Measurements from ENCODE around the gene NUDT9. TPM values are rescaled to one million over a fixed set of nuclear protein-coding genes. Genes with fewer than 3 reads are reported as not detected.
"Not testable (repeated sequence)": the region's sequence is repeated elsewhere in the genome, so short reads cannot be mapped to it uniquely, and the experiment has no call there.

NUDT9 gene
- total RNA-seq, 2 donors from 2014 or later: 10.2 to 12.6 TPM

DNA sequence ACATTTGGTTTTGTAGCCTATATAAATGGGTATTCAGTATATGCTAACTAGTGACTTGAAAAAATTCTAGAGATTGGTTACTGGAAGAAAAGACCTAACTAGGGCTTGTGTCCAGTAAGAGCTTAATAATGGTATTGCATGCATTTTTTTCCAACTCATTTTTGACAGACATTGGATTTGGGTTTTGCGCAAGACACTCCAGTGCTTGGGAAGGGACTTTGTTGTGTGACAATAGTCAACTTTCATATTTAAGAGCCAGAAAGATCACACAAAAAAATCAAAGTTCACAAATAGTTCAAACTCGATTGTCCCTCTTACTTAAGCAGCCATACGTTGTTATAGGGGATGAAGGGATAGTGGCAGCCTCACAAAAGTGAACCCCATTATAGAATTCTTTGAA lies 30.2 kb upstream of the NUDT9 start:
- H3K36me3 Mint-ChIP-seq (ENCODE audit: insufficient read depth in 2 of 2): peaks cover 0 to 3% of the 10 kb centered on the region in 2 donors
- H3K9me3 Mint-ChIP-seq: no peaks in the 10 kb centered on the region
- no peak for ATAC-seq (replicated peaks in 1 of 2)
- H3K4me1 Mint-ChIP-seq (ENCODE audit: low read depth): peaks cover 32% of the 10 kb centered on the region
- DNase-seq: no peak
- no peak overlapping the region for H3K4me3 Mint-ChIP-seq
- no peaks in the 10 kb centered on the region for H3K27me3 Mint-ChIP-seq (ENCODE audit: low read depth)
- no peak overlapping the region for H3K27ac Mint-ChIP-seq

DNA sequence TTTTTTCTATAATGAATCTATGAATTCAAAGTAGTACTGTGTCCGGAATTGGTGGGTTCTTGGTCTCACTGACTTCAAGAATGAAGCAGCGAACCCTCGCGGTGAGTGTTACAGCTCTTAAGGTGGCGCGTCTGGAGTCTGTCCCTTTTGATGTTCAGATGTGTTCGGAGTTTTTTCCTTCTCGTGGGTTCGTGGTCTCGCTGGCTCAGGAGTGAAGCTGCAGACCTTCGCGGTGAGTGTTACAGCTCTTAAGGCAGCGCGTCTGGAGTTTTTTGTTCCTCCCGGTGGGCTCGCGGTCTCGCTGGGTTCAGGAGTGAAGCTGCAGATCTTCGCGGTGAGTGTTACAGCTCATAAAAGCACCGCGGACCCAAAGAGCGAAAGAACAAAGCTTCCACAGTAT lies 27.3 kb upstream of the NUDT9 start:
- not testable (repeated sequence) for ATAC-seq (replicated peaks in 1 of 2); H3K4me1 Mint-ChIP-seq (ENCODE audit: low read depth); H3K27me3 Mint-ChIP-seq (ENCODE audit: low read depth); H3K27ac Mint-ChIP-seq; H3K36me3 Mint-ChIP-seq (ENCODE audit: insufficient read depth in 2 of 2); H3K9me3 Mint-ChIP-seq
- H3K4me3 Mint-ChIP-seq: peak overlapping the region; percentile 21 to 55
- DNase-seq: peak in 1 of 2 donors; percentile 12

DNA sequence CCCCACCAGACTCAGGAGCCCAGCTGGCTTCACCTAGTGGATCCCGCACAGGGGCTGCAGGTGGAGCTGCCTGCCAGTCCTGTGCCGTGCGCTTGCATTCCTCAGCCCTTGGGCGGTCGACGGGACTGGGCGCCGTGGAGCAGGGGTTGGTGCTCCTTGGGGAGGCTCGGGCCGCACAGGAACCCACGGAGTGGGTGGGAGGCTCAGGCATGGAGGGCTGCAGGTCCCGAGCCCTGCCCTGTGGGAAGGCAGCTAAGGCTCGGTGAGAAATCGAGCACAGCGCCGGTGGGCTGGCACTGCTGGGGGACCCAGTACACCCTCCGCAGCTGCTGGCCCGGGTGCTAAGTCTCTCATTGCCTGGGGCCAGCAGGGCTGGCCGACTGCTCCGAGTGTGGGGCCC lies 26.5 kb upstream of the NUDT9 start:
- not testable (repeated sequence) for ATAC-seq (replicated peaks in 1 of 2); H3K27me3 Mint-ChIP-seq (ENCODE audit: low read depth); H3K36me3 Mint-ChIP-seq (ENCODE audit: insufficient read depth in 2 of 2); H3K27ac Mint-ChIP-seq; DNase-seq; H3K9me3 Mint-ChIP-seq; H3K4me1 Mint-ChIP-seq (ENCODE audit: low read depth); H3K4me3 Mint-ChIP-seq

DNA sequence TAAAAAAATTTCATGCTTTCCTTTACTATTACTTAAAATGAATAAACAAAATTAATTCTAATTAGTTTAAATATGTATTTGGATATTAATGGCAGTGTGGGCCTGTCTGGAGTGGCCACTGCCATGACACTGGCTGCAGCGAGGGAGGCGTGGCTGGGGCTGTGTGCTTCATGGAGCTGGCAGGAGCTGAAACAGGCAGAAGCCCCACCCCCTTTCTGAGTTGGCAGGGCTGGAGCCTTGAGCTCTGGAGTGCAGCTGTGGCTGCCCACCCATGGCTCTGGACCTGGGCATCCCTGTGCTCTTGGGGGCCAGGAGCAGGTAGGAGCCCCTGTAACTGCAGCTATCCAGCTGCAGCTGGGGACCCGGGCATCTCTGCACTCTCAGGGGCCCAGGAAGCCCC lies 23.2 kb upstream of the NUDT9 start:
- Mint-ChIP-seq H3K36me3 (ENCODE audit: insufficient read depth in 2 of 2) (no peaks in the 10 kb centered on the region), H3K4me3 (no peak overlapping the region), H3K27me3 (ENCODE audit: low read depth) (no peaks in the 10 kb centered on the region), H3K4me1 (ENCODE audit: low read depth) (no peaks in the 10 kb centered on the region), H3K9me3 (no peaks in the 10 kb centered on the region), H3K27ac (no peak overlapping the region)
- no peak for DNase-seq
- no peak for ATAC-seq (replicated peaks in 1 of 2)

DNA sequence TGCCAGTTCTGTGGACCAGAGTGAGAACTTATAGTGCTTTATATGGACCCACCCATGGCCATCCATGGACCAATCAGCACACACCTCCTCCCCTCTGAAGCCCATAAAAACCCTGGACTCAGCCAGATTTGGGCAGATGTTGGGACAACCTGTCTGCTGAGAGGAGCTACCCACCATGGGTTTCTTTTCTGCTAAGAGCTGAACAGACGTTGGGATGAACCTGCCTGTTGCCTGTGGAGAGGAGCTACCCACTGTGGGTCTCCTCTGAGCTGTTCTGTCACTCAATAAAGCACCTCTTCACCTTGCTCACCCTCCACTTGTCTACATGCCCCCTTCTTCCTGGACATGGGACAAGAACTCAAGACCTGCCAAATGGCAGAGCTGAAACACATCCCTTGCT lies 22.4 kb upstream of the NUDT9 start:
- Mint-ChIP-seq H3K4me3 (no peak overlapping the region), H3K27me3 (ENCODE audit: low read depth) (no peaks in the 10 kb centered on the region), H3K27ac (no peak overlapping the region), H3K36me3 (ENCODE audit: insufficient read depth in 2 of 2) (no peaks in the 10 kb centered on the region), H3K9me3 (no peaks in the 10 kb centered on the region), H3K4me1 (ENCODE audit: low read depth) (no peaks in the 10 kb centered on the region)
- no peak for DNase-seq
- ATAC-seq (replicated peaks in 1 of 2): no peak

DNA sequence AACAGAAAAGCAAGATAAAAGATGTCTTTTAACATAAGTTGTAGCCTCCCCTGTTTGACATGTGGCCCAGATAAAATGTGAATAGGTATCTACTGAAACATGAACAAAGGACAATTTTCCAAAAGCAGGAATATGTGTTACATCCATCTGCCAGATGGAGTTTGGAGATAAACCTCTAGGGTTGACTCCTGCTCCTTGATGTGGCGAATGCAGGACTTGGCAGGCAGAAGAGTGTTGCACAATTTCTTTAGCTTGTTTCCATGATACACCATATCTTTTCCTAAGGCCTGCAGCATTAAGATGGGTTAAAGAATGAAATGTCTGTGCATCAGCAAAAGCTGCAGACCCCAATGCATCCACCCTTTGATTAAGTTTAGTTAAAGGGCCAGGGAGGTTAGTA lies 18.6 kb upstream of the NUDT9 start:
- not testable (repeated sequence) for H3K36me3 Mint-ChIP-seq (ENCODE audit: insufficient read depth in 2 of 2); H3K9me3 Mint-ChIP-seq; H3K4me1 Mint-ChIP-seq (ENCODE audit: low read depth); H3K27me3 Mint-ChIP-seq (ENCODE audit: low read depth); H3K27ac Mint-ChIP-seq; DNase-seq; ATAC-seq (replicated peaks in 1 of 2); H3K4me3 Mint-ChIP-seq

DNA sequence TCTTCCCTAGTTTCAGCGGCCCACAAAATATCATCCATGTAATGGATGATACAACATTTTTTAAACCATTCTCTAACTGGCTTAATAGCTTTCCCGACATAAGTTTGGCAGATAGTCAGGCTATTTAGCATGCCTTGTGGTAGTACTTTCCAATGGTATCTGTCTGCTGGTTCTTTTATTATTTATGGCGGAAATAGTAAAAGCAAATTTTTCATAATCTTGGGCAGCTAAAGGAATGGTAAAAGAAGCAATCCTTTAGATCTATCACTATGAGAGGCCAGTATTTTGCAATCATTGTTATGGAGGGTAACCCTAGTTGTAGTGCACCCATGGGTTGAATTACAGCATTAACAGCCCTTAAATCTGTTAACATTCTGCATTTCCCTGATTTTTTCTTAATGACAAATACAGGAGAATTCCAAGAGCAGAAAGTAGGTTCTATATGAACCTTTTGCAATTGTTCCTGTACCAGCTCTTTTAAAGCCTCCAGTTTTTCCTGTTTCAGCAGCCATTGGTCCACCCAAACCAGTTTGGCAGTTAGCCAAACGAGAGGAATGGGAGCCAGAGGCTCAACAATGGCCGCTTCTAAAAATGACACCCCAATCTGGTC lies 17.1 kb upstream of the NUDT9 start:
- Mint-ChIP-seq H3K9me3 (no peaks in the 10 kb centered on the region), H3K36me3 (ENCODE audit: insufficient read depth in 2 of 2) (no peaks in the 10 kb centered on the region), H3K27me3 (ENCODE audit: low read depth) (peaks cover 8% of the 10 kb centered on the region), H3K4me3 (no peak overlapping the region), H3K4me1 (ENCODE audit: low read depth) (peaks cover 10% of the 10 kb centered on the region), H3K27ac (no peak overlapping the region)
- ATAC-seq (replicated peaks in 1 of 2) (no peak), DNase-seq (no peak)

DNA sequence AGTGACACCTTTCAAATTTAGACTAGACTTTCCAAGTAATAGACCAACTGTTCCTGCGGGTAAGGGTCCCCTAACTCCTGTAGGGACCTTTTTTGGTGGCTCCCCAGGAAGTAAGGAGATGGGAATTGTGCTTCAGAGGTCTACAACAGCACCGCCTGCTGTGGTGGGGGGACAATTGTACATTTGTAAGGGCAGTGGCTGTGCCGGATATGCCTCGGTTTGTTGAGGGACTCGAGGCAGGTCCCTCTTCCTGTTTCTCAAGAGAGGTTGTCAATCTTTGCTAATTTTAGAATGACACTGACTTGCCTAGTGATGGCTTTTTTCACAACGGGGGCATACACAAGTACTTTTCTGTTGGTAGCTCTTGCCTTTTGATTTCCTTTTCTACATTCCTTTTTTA lies 15.9 kb upstream of the NUDT9 start:
- Mint-ChIP-seq H3K9me3 (no peaks in the 10 kb centered on the region), H3K4me3 (peak overlapping the region; percentile 44 to 51), H3K27ac (no peak overlapping the region), H3K4me1 (ENCODE audit: low read depth) (peaks cover 10% of the 10 kb centered on the region), H3K27me3 (ENCODE audit: low read depth) (peaks cover 8% of the 10 kb centered on the region), H3K36me3 (ENCODE audit: insufficient read depth in 2 of 2) (no peaks in the 10 kb centered on the region)
- DNase-seq (no peak), ATAC-seq (replicated peaks in 1 of 2) (peak in 1 of 2 donors; percentile 15)

DNA sequence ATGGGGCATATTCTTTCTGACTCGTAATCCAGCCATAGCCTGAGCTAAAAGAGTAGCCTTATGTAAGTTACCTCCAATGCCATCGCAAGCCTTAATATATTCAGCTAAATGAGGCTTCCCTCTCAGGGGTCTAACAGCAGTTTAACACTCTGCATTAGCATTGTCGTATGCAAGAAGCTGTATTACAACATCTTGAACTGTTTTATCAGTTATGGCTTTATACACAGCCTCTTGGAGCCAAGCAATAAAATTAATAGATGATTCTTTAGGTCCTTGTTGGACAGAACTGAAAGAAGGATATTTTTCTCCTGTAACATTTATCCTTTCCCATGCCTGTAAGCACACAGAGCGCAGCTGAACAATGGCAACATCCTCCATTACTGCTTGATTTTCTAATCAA lies 15.5 kb upstream of the NUDT9 start:
- DNase-seq; H3K4me1 Mint-ChIP-seq (ENCODE audit: low read depth); ATAC-seq (replicated peaks in 1 of 2); H3K27ac Mint-ChIP-seq; H3K27me3 Mint-ChIP-seq (ENCODE audit: low read depth); H3K36me3 Mint-ChIP-seq (ENCODE audit: insufficient read depth in 2 of 2); H3K9me3 Mint-ChIP-seq: not testable (repeated sequence)
- peak overlapping the region; percentile 44 to 51 for H3K4me3 Mint-ChIP-seq

DNA sequence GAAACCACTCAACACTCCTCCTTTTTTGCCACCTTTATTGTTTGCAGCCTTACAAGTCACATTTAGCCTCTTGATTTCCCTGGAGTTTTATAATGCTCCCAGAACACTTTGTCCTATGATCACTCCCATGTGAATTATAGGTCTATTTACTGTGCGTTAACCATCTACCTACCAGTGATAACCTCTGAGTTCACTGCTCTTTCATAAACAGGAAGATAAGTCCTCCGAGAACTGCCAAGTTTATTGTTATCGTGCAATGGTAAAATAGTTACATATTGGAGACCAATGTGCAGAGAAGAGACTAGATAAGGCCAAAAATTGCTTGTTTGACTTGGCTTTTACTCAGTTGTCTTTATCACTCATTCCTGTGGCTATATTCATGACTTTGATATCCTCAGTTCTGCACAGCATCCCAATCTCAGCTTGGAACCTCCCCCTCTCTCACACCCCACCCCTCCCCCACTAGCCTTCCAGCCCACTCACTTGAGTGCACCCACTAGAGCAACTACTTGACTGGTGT lies 12.9 kb upstream of the NUDT9 start:
- Mint-ChIP-seq H3K4me3 (no peak overlapping the region), H3K36me3 (ENCODE audit: insufficient read depth in 2 of 2) (no peaks in the 10 kb centered on the region), H3K27ac (no peak overlapping the region), H3K4me1 (ENCODE audit: low read depth) (peaks cover 10% of the 10 kb centered on the region), H3K27me3 (ENCODE audit: low read depth) (peaks cover 13% of the 10 kb centered on the region), H3K9me3 (no peaks in the 10 kb centered on the region)
- no peak for ATAC-seq (replicated peaks in 1 of 2)
- no peak for DNase-seq

DNA sequence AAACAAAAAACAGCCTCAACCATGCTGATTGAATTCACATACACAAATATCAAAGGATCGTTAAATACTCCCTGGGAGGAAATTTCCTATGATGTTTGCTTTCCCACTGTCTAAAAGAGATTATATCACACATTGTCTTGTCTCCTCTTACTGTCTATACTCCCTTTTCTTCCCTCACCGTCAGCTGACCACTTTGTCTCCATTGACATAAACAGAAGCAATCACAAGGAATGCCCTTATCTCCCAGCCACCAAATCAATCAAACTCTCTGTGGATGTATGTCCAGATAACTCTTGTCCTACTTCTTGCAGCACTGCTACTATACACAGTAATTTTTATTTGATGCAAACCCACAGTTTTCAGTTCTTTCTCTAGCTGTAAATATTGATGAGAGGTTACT lies 12.2 kb upstream of the NUDT9 start:
- Mint-ChIP-seq H3K27me3 (ENCODE audit: low read depth) (peaks cover 13% of the 10 kb centered on the region), H3K36me3 (ENCODE audit: insufficient read depth in 2 of 2) (no peaks in the 10 kb centered on the region), H3K27ac (no peak overlapping the region), H3K4me1 (ENCODE audit: low read depth) (peaks cover 10% of the 10 kb centered on the region), H3K9me3 (no peaks in the 10 kb centered on the region), H3K4me3 (no peak overlapping the region)
- DNase-seq (no peak), ATAC-seq (replicated peaks in 1 of 2) (no peak)

DNA sequence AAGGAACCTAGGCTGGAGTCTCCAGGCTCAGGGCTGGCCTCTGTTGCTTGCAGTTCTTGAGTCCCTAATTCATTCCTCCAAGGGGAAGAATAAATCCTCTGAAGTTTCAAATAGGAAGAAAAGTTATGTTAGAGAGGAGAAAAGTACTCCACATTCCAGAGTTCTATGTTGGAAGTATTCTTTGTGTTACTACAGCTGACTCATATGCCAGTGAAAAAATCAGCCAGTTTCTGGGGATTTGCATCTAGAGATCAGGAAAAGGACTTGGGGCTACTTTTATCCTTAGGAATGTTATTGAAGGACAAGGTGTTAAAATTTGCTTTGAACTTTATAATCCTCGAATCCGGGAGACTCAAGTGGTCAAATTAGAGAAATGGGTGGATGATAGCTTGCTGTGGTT lies 11.7 kb upstream of the NUDT9 start:
- Mint-ChIP-seq H3K36me3 (ENCODE audit: insufficient read depth in 2 of 2) (no peaks in the 10 kb centered on the region), H3K27me3 (ENCODE audit: low read depth) (peaks cover 13% of the 10 kb centered on the region), H3K4me1 (ENCODE audit: low read depth) (peaks cover 10% of the 10 kb centered on the region), H3K9me3 (no peaks in the 10 kb centered on the region), H3K4me3 (no peak overlapping the region), H3K27ac (no peak overlapping the region)
- DNase-seq (no peak), ATAC-seq (replicated peaks in 1 of 2) (no peak)

DNA sequence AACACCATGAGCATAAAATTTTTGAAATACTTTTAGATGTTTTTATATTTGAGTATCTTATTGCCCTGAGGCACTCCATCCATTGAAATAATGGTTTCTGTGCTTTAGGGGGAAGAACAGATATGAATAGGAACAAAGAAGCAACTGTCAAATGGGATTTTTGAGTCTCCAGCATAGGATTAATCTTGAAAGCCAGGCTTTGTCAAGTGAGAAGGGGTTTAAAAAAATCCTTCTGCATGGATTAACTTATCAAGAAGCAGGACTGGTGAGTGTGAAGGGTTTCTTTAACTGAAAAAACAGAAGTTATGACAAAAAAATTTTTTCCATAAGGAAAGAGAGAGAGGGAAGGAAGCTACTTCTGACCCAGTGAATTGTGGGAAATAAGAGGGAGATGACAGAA lies 7.6 kb upstream of the NUDT9 start:
- no peaks in the 10 kb centered on the region for H3K4me1 Mint-ChIP-seq (ENCODE audit: low read depth)
- no peaks in the 10 kb centered on the region for H3K36me3 Mint-ChIP-seq (ENCODE audit: insufficient read depth in 2 of 2)
- no peaks in the 10 kb centered on the region for H3K9me3 Mint-ChIP-seq
- DNase-seq (no peak), ATAC-seq (replicated peaks in 1 of 2) (no peak)
- H3K27ac Mint-ChIP-seq: no peak overlapping the region
- H3K27me3 Mint-ChIP-seq (ENCODE audit: low read depth): peaks cover 9% of the 10 kb centered on the region
- no peak overlapping the region for H3K4me3 Mint-ChIP-seq

DNA sequence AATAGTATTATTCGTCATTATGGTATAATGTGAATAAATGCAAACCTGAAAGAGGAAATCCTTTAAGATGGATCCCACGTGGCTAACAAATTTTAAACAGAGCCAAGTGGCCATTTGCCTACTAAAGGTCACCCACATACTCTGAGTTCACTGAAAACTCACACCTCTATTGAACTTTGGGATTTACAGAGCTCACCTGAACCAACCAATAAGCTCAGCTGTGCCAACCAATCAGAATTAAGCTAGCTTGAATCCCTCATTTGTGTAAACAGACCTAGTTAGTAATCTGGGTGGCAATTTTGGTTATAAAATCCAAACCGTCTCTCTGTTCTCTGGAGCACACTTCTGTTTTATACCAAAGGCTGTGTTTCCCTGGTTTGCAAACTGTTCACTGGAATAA lies 5.4 kb upstream of the NUDT9 start:
- Mint-ChIP-seq H3K36me3 (ENCODE audit: insufficient read depth in 2 of 2) (no peaks in the 10 kb centered on the region), H3K4me1 (ENCODE audit: low read depth) (peaks cover 9% of the 10 kb centered on the region), H3K27me3 (ENCODE audit: low read depth) (peaks cover 5% of the 10 kb centered on the region), H3K27ac (no peak overlapping the region), H3K9me3 (no peaks in the 10 kb centered on the region), H3K4me3 (no peak overlapping the region)
- ATAC-seq (replicated peaks in 1 of 2) (no peak), DNase-seq (no peak)

Measured in activated T-cell treated with anti-CD3 and anti-CD28 coated beads, Interleukin-2, amount 50 U/mL, for 72 hours (primary cell).